HepG2 (cell line): Measurements from ENCODE around the gene SF3B6. TPM values are rescaled to one million over a fixed set of nuclear protein-coding genes. Genes with fewer than 3 reads are reported as not detected.
A peak's percentile ranks its signal among the peaks of the same experiment; 100 is the strongest.

Experiments
- AHR ChIP-seq: IDR thresholded peaks from 2 replicates; pipeline ENCODE4 v1.6.1; 2018; ENCODE audit warnings: missing genetic modification reagents, missing compliant biosample characterization
- ESRRA ChIP-seq: sonication (generic); formaldehyde crosslinking; IDR thresholded peaks from 2 replicates; pipeline ENCODE4 v1.5.1; 2020; ENCODE audit warnings: mild to moderate bottlenecking, low read depth, missing genetic modification reagents
- FIP1L1 ChIP-seq: fragments of 200-400 bp; formaldehyde crosslinking; IDR thresholded peaks from 2 replicates; pipeline ENCODE4 v1.6.1; 2018; ENCODE audit warnings: low read depth, mild to moderate bottlenecking, low read length, moderate library complexity, borderline replicate concordance; ENCODE audit not compliant: insufficient read depth
- HDAC1 ChIP-seq: sonication (generic); formaldehyde crosslinking; IDR thresholded peaks from 2 replicates; pipeline ENCODE4 v1.5.1; 2020; ENCODE audit warnings: mild to moderate bottlenecking, missing genetic modification reagents
- MBD4 ChIP-seq: IDR thresholded peaks from 2 replicates; pipeline ENCODE4 v1.6.1; 2012; ENCODE audit warnings: low read length, inconsistent platforms, borderline replicate concordance
- NFKBIZ ChIP-seq: IDR thresholded peaks from 2 replicates; pipeline ENCODE4 v1.6.1; 2018; ENCODE audit warnings: missing genetic modification reagents, missing compliant biosample characterization
- NKX3-1 ChIP-seq: sonication (generic); formaldehyde crosslinking; IDR thresholded peaks from 2 replicates; pipeline ENCODE4 v1.5.0; 2020; ENCODE audit warnings: missing genetic modification reagents
- PITX1 ChIP-seq: sonication (generic); formaldehyde crosslinking; IDR thresholded peaks from 2 replicates; pipeline ENCODE4 v1.5.1; 2020; ENCODE audit warnings: mild to moderate bottlenecking, missing genetic modification reagents
- POLR2AphosphoS5 ChIP-seq: IDR thresholded peaks from 2 replicates; pipeline ENCODE4 v1.6.1; 2012; ENCODE audit warnings: low read depth, low read length
- REPIN1 ChIP-seq: sonication (generic); formaldehyde crosslinking; IDR thresholded peaks from 2 replicates; pipeline ENCODE4 v1.8.0; 2022; ENCODE audit warnings: missing genetic modification reagents, low read depth, mild to moderate bottlenecking, borderline replicate concordance
- SNRNP70 ChIP-seq: fragments of 200-400 bp; formaldehyde crosslinking; IDR thresholded peaks from 2 replicates; pipeline ENCODE4 v1.6.1; 2017; ENCODE audit warnings: mild to moderate bottlenecking, low read depth, low read length, moderate library complexity
- ZNF230 ChIP-seq: sonication (generic); formaldehyde crosslinking; IDR thresholded peaks from 2 replicates; pipeline ENCODE4 v1.4.0; 2020; ENCODE audit warnings: mild to moderate bottlenecking, missing genetic modification reagents
- ZNF382 ChIP-seq: sonication (generic); formaldehyde crosslinking; IDR thresholded peaks from 2 replicates; pipeline ENCODE4 v1.5.0; 2020; ENCODE audit warnings: missing genetic modification reagents, mild to moderate bottlenecking, borderline replicate concordance
- ZNF441 ChIP-seq: sonication (generic); formaldehyde crosslinking; IDR thresholded peaks from 2 replicates; pipeline ENCODE4 v1.7.0; 2021; ENCODE audit warnings: missing genetic modification reagents, borderline replicate concordance
- ZNF567 ChIP-seq: sonication (generic); formaldehyde crosslinking; IDR thresholded peaks from 2 replicates; pipeline ENCODE4 v1.8.1; 2023; ENCODE audit warnings: mild to moderate bottlenecking, missing genetic modification reagents, borderline replicate concordance
- polyA plus RNA-seq, 8 experiments: library from polyadenylated mRNA; depleted of rRNA in 3 of 8; stranded (reverse) in 7 of 8; unstranded in 1 of 8; fragments of >200 nt; fragmentation: Illumina TruSeq in 4 of 8; extraction: Trizol in 4 of 8; gene quantifications; 2 replicates each; pipeline versions ENCODE4 v1.2.1 to v1.2.3, GENCODE V29; 2011 to 2016; ENCODE audit warnings: low read depth in 4 of 8, missing spikeins in 1 of 8, mixed read lengths in 1 of 8; ENCODE audit not compliant: insufficient read depth in 1 of 8
- total RNA-seq, 5 experiments: library from RNA; depleted of rRNA; stranded (reverse); fragments of >200 nt; fragmentation: Illumina TruSeq; extraction: Trizol; gene quantifications; 2 replicates each; pipeline ENCODE4 v1.2.3, GENCODE V29; 2016; ENCODE audit warnings: low read depth in 1 of 5
- TF ChIP-seq, protein P1 (sequence below): IDR thresholded peaks from 2 replicates; pipeline ENCODE4 v1.6.1; 2016; ENCODE audit warnings: low read depth, control low read depth
- TF ChIP-seq, protein P2 (sequence below): sonication (generic); formaldehyde crosslinking; IDR thresholded peaks from 2 replicates; pipeline ENCODE4 v1.4.0; 2020; ENCODE audit warnings: mild to moderate bottlenecking, low read depth, missing genetic modification reagents
- TF ChIP-seq, protein P3 (sequence below): sonication (generic); formaldehyde crosslinking; IDR thresholded peaks from 2 replicates; pipeline ENCODE4 v1.5.1; 2020; ENCODE audit warnings: mild to moderate bottlenecking, moderate library complexity, missing genetic modification reagents
- TF ChIP-seq, protein P4 (sequence below): sonication (generic); formaldehyde crosslinking; IDR thresholded peaks from 2 replicates; pipeline ENCODE4 v1.4.0; 2020; ENCODE audit warnings: missing genetic modification reagents
- TF ChIP-seq, protein P5 (sequence below): sonication (generic); formaldehyde crosslinking; IDR thresholded peaks from 2 replicates; pipeline ENCODE4 v1.8.0; 2022; ENCODE audit warnings: mild to moderate bottlenecking, missing genetic modification reagents; ENCODE audit not compliant: insufficient replicate concordance

The SF3B6 gene
- total and polyA plus RNA-seq, 2 of the 13 experiments (the other 11 are each of a cell fraction or from before 2014, with no cell fraction given): 177 to 182 TPM

DNA sequence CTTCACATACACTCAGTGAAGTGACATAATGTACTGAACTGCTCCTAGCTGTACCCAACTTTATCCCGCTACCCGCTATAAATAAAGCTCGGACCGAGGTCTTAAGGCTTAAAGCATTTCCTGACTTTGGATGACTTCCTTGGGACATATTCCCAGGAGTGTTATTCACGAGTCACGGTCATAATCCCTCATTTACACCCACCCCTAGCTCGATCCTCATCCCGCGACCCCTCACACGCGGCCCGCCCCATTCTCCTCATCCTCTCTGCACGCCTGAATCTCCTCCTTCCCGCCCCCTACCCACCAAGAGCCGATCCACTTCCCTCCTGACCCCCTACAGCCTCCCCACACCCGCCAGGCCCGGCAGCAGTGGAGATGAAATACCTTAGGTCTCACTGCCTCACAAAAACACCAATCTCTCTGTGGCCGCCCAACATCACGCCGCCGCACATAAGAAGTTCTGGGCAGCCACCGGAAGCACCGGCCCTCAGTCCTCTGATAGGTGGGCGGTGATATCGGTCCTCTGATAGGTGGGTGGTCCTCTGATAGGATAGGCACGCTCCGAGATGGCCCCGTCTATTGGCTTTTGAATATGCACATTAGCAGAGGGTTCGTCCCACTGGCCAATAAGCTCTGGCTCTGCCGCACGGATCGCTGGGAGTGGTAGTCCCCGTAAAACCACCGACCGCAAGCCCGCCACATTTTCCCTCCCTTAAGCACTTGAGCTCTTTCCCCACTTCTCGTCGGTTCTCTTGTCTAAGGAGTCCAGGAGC is 29.0 kb downstream of the SF3B6 start, which contains the start of gene WDCP (continued):
- TF ChIP-seq POLR2AphosphoS5 (peak; percentile 100), MBD4 (no peak), ZNF567 (no peak; the same call in 1 of the 2 replicates), ZNF230 (CRISPR knock-in tag) (0 out of 2 replicates have a peak, but pooled peaks have one; percentile 34), SNRNP70 (no peak), NFKBIZ (CRISPR knock-in tag) (peak; percentile 24; the same call in 1 of the 2 replicates), PITX1 (CRISPR knock-in tag) (peak; percentile 46; the same call in 1 of the 2 replicates), ZNF382 (no peak), NKX3-1 (CRISPR knock-in tag) (0 out of 2 replicates have a peak, but pooled peaks have one; percentile 57), ZNF441 (CRISPR knock-in tag) (0 out of 2 replicates have a peak, but pooled peaks have one; percentile 58), REPIN1 (CRISPR knock-in tag) (peak; percentile 70; the same call in 1 of the 2 replicates), AHR (CRISPR knock-in tag) (peak; percentile 83), HDAC1 (peak; percentile 82), FIP1L1 (no peak), ESRRA (CRISPR knock-in tag) (peak; percentile 42; the same call in 1 of the 2 replicates)
- TF ChIP-seq, protein P1, sequence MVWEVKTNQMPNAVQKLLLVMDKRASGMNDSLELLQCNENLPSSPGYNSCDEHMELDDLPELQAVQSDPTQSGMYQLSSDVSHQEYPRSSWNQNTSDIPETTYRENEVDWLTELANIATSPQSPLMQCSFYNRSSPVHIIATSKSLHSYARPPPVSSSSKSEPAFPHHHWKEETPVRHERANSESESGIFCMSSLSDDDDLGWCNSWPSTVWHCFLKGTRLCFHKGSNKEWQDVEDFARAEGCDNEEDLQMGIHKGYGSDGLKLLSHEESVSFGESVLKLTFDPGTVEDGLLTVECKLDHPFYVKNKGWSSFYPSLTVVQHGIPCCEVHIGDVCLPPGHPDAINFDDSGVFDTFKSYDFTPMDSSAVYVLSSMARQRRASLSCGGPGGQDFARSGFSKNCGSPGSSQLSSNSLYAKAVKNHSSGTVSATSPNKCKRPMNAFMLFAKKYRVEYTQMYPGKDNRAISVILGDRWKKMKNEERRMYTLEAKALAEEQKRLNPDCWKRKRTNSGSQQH (CRISPR knock-in tag): peak; percentile 60
- TF ChIP-seq, protein P2, sequence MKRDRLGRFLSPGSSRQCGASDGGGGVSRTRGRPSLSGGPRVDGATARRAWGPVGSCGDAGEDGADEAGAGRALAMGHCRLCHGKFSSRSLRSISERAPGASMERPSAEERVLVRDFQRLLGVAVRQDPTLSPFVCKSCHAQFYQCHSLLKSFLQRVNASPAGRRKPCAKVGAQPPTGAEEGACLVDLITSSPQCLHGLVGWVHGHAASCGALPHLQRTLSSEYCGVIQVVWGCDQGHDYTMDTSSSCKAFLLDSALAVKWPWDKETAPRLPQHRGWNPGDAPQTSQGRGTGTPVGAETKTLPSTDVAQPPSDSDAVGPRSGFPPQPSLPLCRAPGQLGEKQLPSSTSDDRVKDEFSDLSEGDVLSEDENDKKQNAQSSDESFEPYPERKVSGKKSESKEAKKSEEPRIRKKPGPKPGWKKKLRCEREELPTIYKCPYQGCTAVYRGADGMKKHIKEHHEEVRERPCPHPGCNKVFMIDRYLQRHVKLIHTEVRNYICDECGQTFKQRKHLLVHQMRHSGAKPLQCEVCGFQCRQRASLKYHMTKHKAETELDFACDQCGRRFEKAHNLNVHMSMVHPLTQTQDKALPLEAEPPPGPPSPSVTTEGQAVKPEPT (CRISPR knock-in tag): 0 out of 2 replicates have a peak, but pooled peaks have one; percentile 46
- TF ChIP-seq, protein P3, sequence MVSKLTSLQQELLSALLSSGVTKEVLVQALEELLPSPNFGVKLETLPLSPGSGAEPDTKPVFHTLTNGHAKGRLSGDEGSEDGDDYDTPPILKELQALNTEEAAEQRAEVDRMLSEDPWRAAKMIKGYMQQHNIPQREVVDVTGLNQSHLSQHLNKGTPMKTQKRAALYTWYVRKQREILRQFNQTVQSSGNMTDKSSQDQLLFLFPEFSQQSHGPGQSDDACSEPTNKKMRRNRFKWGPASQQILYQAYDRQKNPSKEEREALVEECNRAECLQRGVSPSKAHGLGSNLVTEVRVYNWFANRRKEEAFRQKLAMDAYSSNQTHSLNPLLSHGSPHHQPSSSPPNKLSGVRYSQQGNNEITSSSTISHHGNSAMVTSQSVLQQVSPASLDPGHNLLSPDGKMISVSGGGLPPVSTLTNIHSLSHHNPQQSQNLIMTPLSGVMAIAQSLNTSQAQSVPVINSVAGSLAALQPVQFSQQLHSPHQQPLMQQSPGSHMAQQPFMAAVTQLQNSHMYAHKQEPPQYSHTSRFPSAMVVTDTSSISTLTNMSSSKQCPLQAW (CRISPR knock-in tag): no peak; the same call in 1 of the 2 replicates
- TF ChIP-seq, protein P4, sequence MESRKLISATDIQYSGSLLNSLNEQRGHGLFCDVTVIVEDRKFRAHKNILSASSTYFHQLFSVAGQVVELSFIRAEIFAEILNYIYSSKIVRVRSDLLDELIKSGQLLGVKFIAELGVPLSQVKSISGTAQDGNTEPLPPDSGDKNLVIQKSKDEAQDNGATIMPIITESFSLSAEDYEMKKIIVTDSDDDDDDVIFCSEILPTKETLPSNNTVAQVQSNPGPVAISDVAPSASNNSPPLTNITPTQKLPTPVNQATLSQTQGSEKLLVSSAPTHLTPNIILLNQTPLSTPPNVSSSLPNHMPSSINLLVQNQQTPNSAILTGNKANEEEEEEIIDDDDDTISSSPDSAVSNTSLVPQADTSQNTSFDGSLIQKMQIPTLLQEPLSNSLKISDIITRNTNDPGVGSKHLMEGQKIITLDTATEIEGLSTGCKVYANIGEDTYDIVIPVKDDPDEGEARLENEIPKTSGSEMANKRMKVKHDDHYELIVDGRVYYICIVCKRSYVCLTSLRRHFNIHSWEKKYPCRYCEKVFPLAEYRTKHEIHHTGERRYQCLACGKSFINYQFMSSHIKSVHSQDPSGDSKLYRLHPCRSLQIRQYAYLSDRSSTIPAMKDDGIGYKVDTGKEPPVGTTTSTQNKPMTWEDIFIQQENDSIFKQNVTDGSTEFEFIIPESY (CRISPR knock-in tag): no peak
- TF ChIP-seq, protein P5, sequence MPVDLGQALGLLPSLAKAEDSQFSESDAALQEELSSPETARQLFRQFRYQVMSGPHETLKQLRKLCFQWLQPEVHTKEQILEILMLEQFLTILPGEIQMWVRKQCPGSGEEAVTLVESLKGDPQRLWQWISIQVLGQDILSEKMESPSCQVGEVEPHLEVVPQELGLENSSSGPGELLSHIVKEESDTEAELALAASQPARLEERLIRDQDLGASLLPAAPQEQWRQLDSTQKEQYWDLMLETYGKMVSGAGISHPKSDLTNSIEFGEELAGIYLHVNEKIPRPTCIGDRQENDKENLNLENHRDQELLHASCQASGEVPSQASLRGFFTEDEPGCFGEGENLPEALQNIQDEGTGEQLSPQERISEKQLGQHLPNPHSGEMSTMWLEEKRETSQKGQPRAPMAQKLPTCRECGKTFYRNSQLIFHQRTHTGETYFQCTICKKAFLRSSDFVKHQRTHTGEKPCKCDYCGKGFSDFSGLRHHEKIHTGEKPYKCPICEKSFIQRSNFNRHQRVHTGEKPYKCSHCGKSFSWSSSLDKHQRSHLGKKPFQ (CRISPR knock-in tag): peak; percentile 63
